ENCODE results near the gene LYRM4.

The LYRM4 gene

GRCh38 chr6:5105146-5105545 lies 155.6 kb downstream of the LYRM4 start:
- DNase-seq (ENCODE audit: low read depth), result no peak
- in situ Hi-C loops (cut with HindIII; ENCODE audit: low sequenced_read_pairs), result no loop called here
- TF ChIP-seq CTCF (IDR thresholded peaks at IDR 0.05; ENCODE audit: low read depth, low read length, missing control alignments), result no peak
- no peak overlapping the region for H3K4me3 ChIP-seq (ENCODE audit: low read depth, low read length)

- DNase-seq (ENCODE audit: low read depth), result no peak
- no peak overlapping the region for H3K4me3 ChIP-seq (ENCODE audit: low read depth, low read length)
- in situ Hi-C loops (cut with HindIII; ENCODE audit: low sequenced_read_pairs), result no loop called here
- TF ChIP-seq CTCF (IDR thresholded peaks at IDR 0.05; ENCODE audit: low read depth, low read length, missing control alignments), result no peak
These were observed 156.1 kb downstream of the LYRM4 start for GRCh38 chr6:5104667-5105066.

GRCh38 chr6:5103250-5103649 lies 157.5 kb downstream of the LYRM4 start:
- no peak for TF ChIP-seq CTCF (IDR thresholded peaks at IDR 0.05; ENCODE audit: low read depth, low read length, missing control alignments)

DNA sequence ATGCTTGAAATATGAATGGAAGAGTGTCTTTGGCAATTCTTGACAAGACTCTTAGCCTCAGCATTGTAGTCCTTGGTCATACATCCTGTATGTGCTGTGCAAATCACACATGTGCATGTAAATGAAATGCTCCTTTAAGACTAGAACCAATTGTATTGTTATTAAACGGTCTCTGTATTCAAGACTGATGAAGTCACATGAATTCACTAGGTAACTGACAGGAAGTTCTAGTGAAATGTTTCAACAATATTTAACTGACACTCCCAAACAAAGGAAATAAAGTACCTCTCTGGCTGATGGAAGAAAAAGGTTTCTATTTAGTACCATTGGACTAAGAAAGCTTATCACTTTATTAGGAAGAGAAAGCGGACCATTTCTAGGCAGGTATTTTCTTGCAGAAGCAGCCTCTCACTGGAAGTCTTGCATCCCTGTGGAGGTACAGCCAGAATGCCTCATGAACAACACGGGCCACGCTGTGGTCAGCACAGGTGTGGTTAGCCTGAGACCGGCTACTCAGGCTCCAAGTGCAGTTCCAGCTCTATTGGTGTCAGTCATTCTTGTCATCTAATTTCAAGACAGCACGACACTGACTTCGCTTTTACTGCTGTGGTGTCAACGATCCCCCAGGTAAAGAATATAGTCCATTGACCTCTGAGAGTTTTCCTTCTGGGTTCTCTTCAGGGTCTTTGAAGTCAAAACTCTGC lies 158.3 kb downstream of the LYRM4 start:
- no peak for DNase-seq (ENCODE audit: low read depth)
- no peak for TF ChIP-seq CTCF (IDR thresholded peaks at IDR 0.05; ENCODE audit: low read depth, low read length, missing control alignments)
- in situ Hi-C loops (cut with HindIII; ENCODE audit: low sequenced_read_pairs), result no loop called here
- H3K4me3 ChIP-seq (ENCODE audit: low read depth, low read length), result no peak overlapping the region

More at GRCh38 chr6:5103250-5103649, 157.5 kb downstream of the LYRM4 start:
- no peak for DNase-seq (ENCODE audit: low read depth)
- in situ Hi-C loops (cut with HindIII; ENCODE audit: low sequenced_read_pairs), result no loop called here
- H3K4me3 ChIP-seq (ENCODE audit: low read depth, low read length), result no peak overlapping the region

DNA sequence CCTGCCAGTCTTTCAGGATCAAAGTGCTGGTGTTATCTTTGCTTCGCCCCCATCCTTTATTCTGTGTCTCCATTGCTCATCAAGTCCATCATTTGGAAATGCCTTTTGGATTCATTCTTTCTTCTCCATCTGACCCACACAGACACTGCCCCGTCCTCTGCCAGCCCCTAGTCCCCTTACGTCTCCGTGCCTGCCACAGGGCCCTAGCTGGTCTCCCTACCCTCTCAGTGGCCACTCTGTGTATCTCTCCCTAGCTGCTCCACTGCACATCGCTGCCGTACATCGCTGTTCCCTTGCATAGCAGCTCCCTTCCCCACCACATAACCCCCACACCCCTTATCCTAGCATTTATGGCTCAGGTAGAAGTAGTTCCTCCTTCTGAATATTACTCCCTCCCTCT lies 159.9 kb downstream of the LYRM4 start:
- in situ Hi-C loops (cut with HindIII; ENCODE audit: low sequenced_read_pairs), result no loop called here
- DNase-seq (ENCODE audit: low read depth), result no peak
- TF ChIP-seq CTCF (IDR thresholded peaks at IDR 0.05; ENCODE audit: low read depth, low read length, missing control alignments), result no peak
- H3K4me3 ChIP-seq (ENCODE audit: low read depth, low read length), result no peak overlapping the region

DNA sequence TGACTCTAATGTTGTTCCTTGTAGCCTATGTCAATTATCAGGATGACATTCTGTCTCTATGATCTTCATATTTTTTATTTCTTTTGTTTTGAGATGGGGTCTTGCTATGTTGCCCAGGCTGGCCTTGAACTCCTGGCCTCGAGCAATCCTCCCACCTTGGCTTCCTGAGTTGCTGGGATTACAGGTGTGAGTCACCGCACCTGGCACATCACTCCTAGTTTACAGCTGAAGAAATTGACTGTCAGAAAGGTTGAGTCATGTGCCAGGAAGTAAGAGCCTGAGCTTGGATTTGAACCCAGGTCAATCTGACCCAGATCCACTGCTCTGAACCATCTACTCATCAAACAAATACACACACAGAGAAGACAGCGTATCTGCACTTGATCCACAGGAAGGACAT lies 161.2 kb downstream of the LYRM4 start:
- in situ Hi-C loops (cut with HindIII; ENCODE audit: low sequenced_read_pairs), result no loop called here
- TF ChIP-seq CTCF (IDR thresholded peaks at IDR 0.05; ENCODE audit: low read depth, low read length, missing control alignments), result no peak
- no peak overlapping the region for H3K4me3 ChIP-seq (ENCODE audit: low read depth, low read length)
- no peak for DNase-seq (ENCODE audit: low read depth)
